PC-9 (cell line): Measurements from ENCODE around the gene ZNF385A. TPM values are rescaled to one million over a fixed set of nuclear protein-coding genes. Genes with fewer than 3 reads are reported as not detected.

Source experiments
- BruUV-seq: library from RNA; stranded (reverse); fragments of 400-500 nt; replicated peaks from 2 replicates; lab custom pipeline; 2021; lab: Mats Ljungman, UMichigan
- CTCF ChIA-PET: fragments of 300-600 bp; sonication (Branson Sonifier 250); formaldehyde crosslinking; loops from one replicate; lab custom pipeline; 2022; ENCODE audit warnings: antibody characterized with exemption; lab: Charles Lee
- POLR2A ChIA-PET: fragments of 300-600 bp; sonication (Branson Sonifier 250); formaldehyde crosslinking; loops from one replicate; lab custom pipeline; 2022; ENCODE audit warnings: antibody characterized with exemption; ENCODE audit not compliant: unreplicated experiment; lab: Charles Lee
- DNase-seq, 2 experiments: peaks; one replicate each; pipeline versions ENCODE4 v3.0.0 to v3.0.0-alpha.2; 2015 to 2022; ENCODE audit warnings: mixed read lengths in 1 of 2
- H2AFZ ChIP-seq: fragments of 200-600 bp; sonication (generic); 2 replicates; pipeline ENCODE4 v1.8.1; 2017; ENCODE audit warnings: antibody characterized with exemption
- H3F3A ChIP-seq: fragments of 200-600 bp; sonication (generic); 2 replicates; pipeline ENCODE4 v1.8.1; 2017; ENCODE audit warnings: antibody characterized with exemption, mild to moderate bottlenecking, low read depth; ENCODE audit not compliant: insufficient read depth
- H3K27ac ChIP-seq: fragments of 200-600 bp; sonication (generic); 2 replicates; pipeline ENCODE4 v1.6.1; 2016; ENCODE audit warnings: mixed run types
- H3K27me3 ChIP-seq: fragments of 200-600 bp; sonication (generic); 2 replicates; pipeline ENCODE4 v1.6.1; 2016; ENCODE audit warnings: low read depth, mixed run types; ENCODE audit not compliant: insufficient read depth
- H3K36me3 ChIP-seq: fragments of 200-600 bp; sonication (generic); 2 replicates; pipeline ENCODE4 v1.6.1; 2016; ENCODE audit warnings: low read depth, mixed run types
- H3K4me1 ChIP-seq: fragments of 200-600 bp; sonication (generic); replicated peaks from 2 replicates; pipeline ENCODE4 v1.6.1; 2016; ENCODE audit warnings: mixed run types; ENCODE audit not compliant: insufficient read depth
- H3K4me2 ChIP-seq: fragments of 200-600 bp; sonication (generic); 2 replicates; pipeline ENCODE4 v1.6.1; 2017; ENCODE audit warnings: mixed run types
- H3K4me3 ChIP-seq: fragments of 200-600 bp; sonication (generic); 2 replicates; pipeline ENCODE4 v1.6.1; 2016; ENCODE audit warnings: mixed run types
- H3K79me2 ChIP-seq: fragments of 200-600 bp; sonication (generic); 2 replicates; pipeline ENCODE4 v1.6.1; 2017; ENCODE audit warnings: low read depth, mixed run types
- H3K9me2 ChIP-seq: fragments of 200-600 bp; sonication (generic); 2 replicates; pipeline ENCODE4 v1.8.1; 2017; ENCODE audit warnings: mild to moderate bottlenecking; ENCODE audit not compliant: insufficient read depth
- H3K9me3 ChIP-seq: fragments of 200-600 bp; sonication (generic); 2 replicates; pipeline ENCODE4 v1.8.1; 2016; ENCODE audit warnings: low read depth; ENCODE audit not compliant: insufficient read depth
- H4K20me1 ChIP-seq: fragments of 200-600 bp; sonication (generic); 2 replicates; pipeline ENCODE4 v1.8.1; 2017; ENCODE audit not compliant: insufficient read depth
- CTCF ChIP-seq: fragments of 200-600 bp; sonication (generic); conservative IDR thresholded peaks from 2 replicates; pipeline ENCODE4 v1.6.1; 2017; ENCODE audit warnings: mixed run types, antibody characterized with exemption, mild to moderate bottlenecking, moderate library complexity
- EZH2 ChIP-seq: fragments of 200-600 bp; sonication (generic); IDR thresholded peaks from 2 replicates; pipeline ENCODE4 v1.8.0; 2017; ENCODE audit warnings: antibody characterized with exemption, low read depth
- intact Hi-C: fragments of 100-400 bp; cut with micrococcal nuclease; formaldehyde crosslinking; loops from one replicate; pipeline ENCODE4 v1.10.0; 2022; ENCODE audit not compliant: unreplicated experiment
- total RNA-seq: library from RNA; stranded (reverse); gene quantifications from 2 replicates; pipeline ENCODE4 v1.2.3, GENCODE V29; 2021

Gene ZNF385A
- total RNA-seq, 1 experiment from 2014 or later: 17.2 TPM

DNA sequence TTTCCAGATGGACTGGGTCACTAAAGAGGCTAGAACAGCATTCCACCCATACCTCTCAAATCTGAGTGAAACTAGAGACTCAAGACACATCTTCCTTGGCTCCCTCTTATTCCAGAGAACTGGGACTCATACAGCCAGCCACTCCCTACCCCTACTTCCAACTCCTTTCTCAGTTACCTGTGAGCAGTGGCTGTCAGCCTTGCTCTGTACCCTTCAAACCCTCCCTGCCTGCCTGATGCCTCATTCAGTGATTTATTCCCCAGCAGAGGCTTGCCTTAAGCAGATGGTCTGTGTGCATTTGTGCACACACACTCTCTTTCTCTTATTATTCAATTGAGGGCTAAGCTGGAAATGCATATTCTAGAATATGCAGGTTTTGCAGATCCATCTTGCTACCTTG is 34.9 kb downstream of the ZNF385A start:
- H3F3A ChIP-seq: peaks cover 36% of the 10 kb centered on the region; the same call in 1 of the 2 replicates
- H4K20me1 ChIP-seq: no peaks in the 10 kb centered on the region
- H3K79me2 ChIP-seq: no peaks in the 10 kb centered on the region
- no peak overlapping the region for H2AFZ ChIP-seq
- H3K9me2 ChIP-seq: no peaks in the 10 kb centered on the region
- no peaks in the 10 kb centered on the region for H3K4me1 ChIP-seq
- no peak overlapping the region for H3K27ac ChIP-seq
- peaks cover 44% of the 10 kb centered on the region for H3K36me3 ChIP-seq
- no peak overlapping the region for H3K4me2 ChIP-seq
- ChIA-PET POLR2A (no interaction called here), CTCF (no interaction called here)
- no peak overlapping the region for H3K4me3 ChIP-seq
- H3K9me3 ChIP-seq: no peaks in the 10 kb centered on the region
- intact Hi-C loops: no loop called here
- no peaks in the 10 kb centered on the region for H3K27me3 ChIP-seq
- no peak for TF ChIP-seq CTCF
- TF ChIP-seq EZH2: no peak
- BruUV-seq: no TSS peak
- no peak for DNase-seq

DNA sequence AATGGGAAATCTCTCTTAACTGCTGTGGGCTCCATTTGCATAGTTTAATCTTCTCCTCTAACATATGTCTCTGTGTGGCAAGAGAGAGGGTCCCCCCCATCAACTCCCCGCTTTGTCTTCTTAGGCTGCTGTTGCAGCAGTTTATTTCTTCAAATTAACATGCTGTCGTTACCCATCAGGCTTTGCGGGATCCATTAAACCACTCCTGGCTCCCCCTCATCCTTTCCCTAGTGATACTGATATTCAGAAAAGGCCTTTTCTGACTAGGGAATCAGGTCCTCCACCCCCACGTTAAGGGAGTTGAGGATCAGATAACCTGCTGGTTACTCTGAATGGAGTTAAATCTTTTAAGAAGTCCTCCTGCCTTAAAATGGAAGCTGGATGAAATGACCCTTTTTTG is 35.5 kb downstream of the ZNF385A start:
- TF ChIP-seq CTCF (no peak), EZH2 (no peak)

GRCh38 chr12:54341378-54342300 is 42.9 kb downstream of the ZNF385A start:
- Histone ChIP-seq H3K9me2 (no peaks in the 10 kb centered on the region), H3K27ac (no peak overlapping the region), H3K27me3 (no peaks in the 10 kb centered on the region), H3K9me3 (no peaks in the 10 kb centered on the region), H3F3A (no peaks in the 10 kb centered on the region), H3K4me1 (no peaks in the 10 kb centered on the region), H2AFZ (no peak overlapping the region), H3K4me3 (no peak overlapping the region), H4K20me1 (peaks cover 28% of the 10 kb centered on the region), H3K4me2 (no peak overlapping the region), H3K79me2 (peaks cover 11% of the 10 kb centered on the region; the same call in 1 of the 2 replicates), H3K36me3 (peaks cover 42% of the 10 kb centered on the region)
- ChIA-PET CTCF (interaction anchor here (0.6 to 0.9 kb wide), 3 partner anchors 15 to 325 kb away, joined by 5 to 12 read pairs (median 8); partner anchors contain the start of gene COPZ1), POLR2A (interaction anchor here (0.7 kb wide), 1 partner anchor 81 kb away, joined by 5 read pairs; no protein-coding TSS in a partner anchor)
- TF ChIP-seq CTCF: no peak
- no peak for TF ChIP-seq EZH2
- intact Hi-C loops: no loop called here
- no TSS peak for BruUV-seq
- DNase-seq: no peak

More for the DNA sequence above, 35.5 kb downstream of the ZNF385A start:
- H3K27ac ChIP-seq: no peak overlapping the region
- H3K36me3 ChIP-seq: peaks cover 49% of the 10 kb centered on the region
- no peak overlapping the region for H3K4me3 ChIP-seq
- no peaks in the 10 kb centered on the region for H3K4me1 ChIP-seq
- H3K9me2 ChIP-seq: no peaks in the 10 kb centered on the region
- H3K27me3 ChIP-seq: no peaks in the 10 kb centered on the region
- H4K20me1 ChIP-seq: no peaks in the 10 kb centered on the region
- H3K79me2 ChIP-seq: no peaks in the 10 kb centered on the region
- H3F3A ChIP-seq: peaks cover 35% of the 10 kb centered on the region; the same call in 1 of the 2 replicates
- no peak overlapping the region for H2AFZ ChIP-seq
- no peak overlapping the region for H3K4me2 ChIP-seq
- POLR2A ChIA-PET: no interaction called here
- intact Hi-C loops: no loop called here
- DNase-seq: no peak
- CTCF ChIA-PET: no interaction called here
- no TSS peak for BruUV-seq
- no peaks in the 10 kb centered on the region for H3K9me3 ChIP-seq
